HG02798 (cell line): ENCODE results near the gene ENPP3.

Source experiments
- ATAC-seq: cut with Tn5 transposase; IDR thresholded peaks from one replicate; pipeline ENCODE4 v1.9.1; 2021; ENCODE audit warnings: mild to moderate bottlenecking; ENCODE audit not compliant: unreplicated experiment, poor library complexity

The ENPP3 gene

GRCh38 chr6:131636880-131637792, at the start of gene ENPP3:
TSS of gene ENPP3 (plus strand) at chr6:131637302. CDS start at chr6:131637385, 83 bp downstream.
- ATAC-seq, result no peak

GRCh38 chr6:131587909-131588308, 49.2 kb upstream of the ENPP3 start:
- no peak for ATAC-seq

GRCh38 chr6:131588643-131589042, 48.5 kb upstream of the ENPP3 start:
- no peak for ATAC-seq

- no peak for ATAC-seq
Measured at GRCh38 chr6:131592935-131593334, 44.2 kb upstream of the ENPP3 start.

- no peak for ATAC-seq
Measured at GRCh38 chr6:131594074-131594473, 43.0 kb upstream of the ENPP3 start.

- no peak for ATAC-seq
Measured at GRCh38 chr6:131597446-131597845, 39.7 kb upstream of the ENPP3 start.

GRCh38 chr6:131600716-131601115, 36.4 kb upstream of the ENPP3 start:
- ATAC-seq, result no peak

GRCh38 chr6:131602781-131603312, 34.3 kb upstream of the ENPP3 start:
- no peak for ATAC-seq

GRCh38 chr6:131613296-131613925, 23.7 kb upstream of the ENPP3 start:
- no peak for ATAC-seq

GRCh38 chr6:131615275-131615674, 21.8 kb upstream of the ENPP3 start:
- no peak for ATAC-seq

- peak; percentile 99 for ATAC-seq
Measured at GRCh38 chr6:131627724-131628682, 9.1 kb upstream of the ENPP3 start, which contains the start of gene MED23. TSS of gene MED23 (minus strand) at chr6:131628242. CDS start at chr6:131628049, 193 bp downstream.

- ATAC-seq, result no peak
Measured at GRCh38 chr6:131628726-131629125, 8.4 kb upstream of the ENPP3 start.

GRCh38 chr6:131629651-131630050, 7.5 kb upstream of the ENPP3 start:
- ATAC-seq, result no peak

GRCh38 chr6:131631625-131632289, 5.3 kb upstream of the ENPP3 start:
- no peak for ATAC-seq

- peak; percentile 82 for ATAC-seq
Measured at GRCh38 chr6:131635384-131636340, 1.4 kb upstream of the ENPP3 start.

- ATAC-seq, result no peak
Measured at GRCh38 chr6:131638013-131638412, 911 bp downstream of the ENPP3 start.

GRCh38 chr6:131640100-131640499, 3.0 kb downstream of the ENPP3 start:
- peak; percentile 80 for ATAC-seq

GRCh38 chr6:131640576-131640975, 3.5 kb downstream of the ENPP3 start:
- ATAC-seq, result no peak
